ENCODE measurements around the gene MACO1.
"Not testable (repeated sequence)": the region's sequence is repeated elsewhere in the genome, so short reads cannot be mapped to it uniquely, and the experiment has no call there.

Gene MACO1, protein sequence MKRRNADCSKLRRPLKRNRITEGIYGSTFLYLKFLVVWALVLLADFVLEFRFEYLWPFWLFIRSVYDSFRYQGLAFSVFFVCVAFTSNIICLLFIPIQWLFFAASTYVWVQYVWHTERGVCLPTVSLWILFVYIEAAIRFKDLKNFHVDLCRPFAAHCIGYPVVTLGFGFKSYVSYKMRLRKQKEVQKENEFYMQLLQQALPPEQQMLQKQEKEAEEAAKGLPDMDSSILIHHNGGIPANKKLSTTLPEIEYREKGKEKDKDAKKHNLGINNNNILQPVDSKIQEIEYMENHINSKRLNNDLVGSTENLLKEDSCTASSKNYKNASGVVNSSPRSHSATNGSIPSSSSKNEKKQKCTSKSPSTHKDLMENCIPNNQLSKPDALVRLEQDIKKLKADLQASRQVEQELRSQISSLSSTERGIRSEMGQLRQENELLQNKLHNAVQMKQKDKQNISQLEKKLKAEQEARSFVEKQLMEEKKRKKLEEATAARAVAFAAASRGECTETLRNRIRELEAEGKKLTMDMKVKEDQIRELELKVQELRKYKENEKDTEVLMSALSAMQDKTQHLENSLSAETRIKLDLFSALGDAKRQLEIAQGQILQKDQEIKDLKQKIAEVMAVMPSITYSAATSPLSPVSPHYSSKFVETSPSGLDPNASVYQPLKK

DNA sequence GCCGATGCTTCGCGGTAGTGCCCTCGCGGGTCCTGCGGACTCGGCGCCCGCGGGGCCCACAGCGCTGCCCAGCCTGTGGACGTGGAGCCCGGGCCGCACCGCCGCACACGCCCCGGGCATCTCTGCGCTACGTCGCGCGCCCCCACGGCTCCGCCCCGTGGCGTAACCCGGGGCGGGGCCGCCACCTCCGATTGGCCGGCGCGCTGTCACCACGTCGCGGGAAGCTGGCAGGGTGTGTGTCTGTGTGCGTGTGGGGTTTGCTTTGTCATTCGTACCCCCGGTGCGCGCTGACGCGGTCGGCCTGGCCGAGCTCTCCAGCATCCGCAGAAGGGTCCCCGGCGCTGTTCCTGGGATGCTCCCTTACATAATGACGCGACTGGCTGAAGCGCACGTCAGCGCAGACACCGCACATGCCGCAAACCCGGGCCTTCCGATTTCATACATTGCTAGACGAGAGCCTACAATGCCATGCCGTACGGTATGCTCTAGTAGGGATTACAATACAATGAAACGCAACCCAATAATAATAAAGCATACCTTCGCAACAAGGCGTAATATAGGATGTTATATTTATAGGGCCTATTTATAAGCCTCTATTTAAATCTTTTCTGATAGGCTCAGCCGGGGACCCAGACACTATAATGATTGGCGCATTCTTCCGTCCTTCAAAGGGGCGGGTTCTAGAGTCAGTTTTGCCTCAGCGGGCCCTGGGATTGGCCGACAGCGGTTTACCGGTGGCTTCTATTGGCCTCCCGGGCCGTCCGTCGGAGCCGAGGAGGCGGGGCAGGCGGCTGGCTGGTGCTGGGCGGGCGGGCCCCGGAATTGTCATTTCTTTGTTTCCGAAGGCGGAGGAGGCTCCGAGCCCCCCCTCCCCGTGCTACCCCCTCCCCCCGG lies at the start of gene MACO1:
MACO1 (plus strand) TSS at position 825 of the 894 bp plus-strand sequence. CDS start 202 bp downstream, outside the sequence.
- peak; percentile 97 for DNase-seq (ENCODE audit: low spot score)

GRCh38 chr1:25382543-25382942 lies 48.2 kb upstream of the MACO1 start:
- DNase-seq (ENCODE audit: low spot score), result not testable (repeated sequence)

DNA sequence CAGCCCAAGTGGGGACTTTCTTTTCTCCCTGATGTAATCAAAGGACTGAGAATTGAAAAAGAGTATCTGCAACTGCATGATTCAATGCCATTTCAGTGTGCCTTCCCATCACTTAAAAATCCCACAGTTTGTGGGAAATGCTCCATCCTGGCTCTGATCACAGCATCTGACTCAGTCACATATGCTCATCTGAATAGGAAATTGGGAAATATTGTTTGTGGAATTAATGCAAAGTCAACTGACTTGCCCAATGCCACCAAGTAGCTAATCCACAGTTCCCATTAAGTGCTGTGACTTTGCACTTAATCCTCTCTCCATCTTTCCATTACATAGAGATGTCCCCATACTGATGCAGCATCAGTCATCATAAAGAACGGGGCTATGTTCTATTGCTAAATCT lies 47.6 kb upstream of the MACO1 start:
- DNase-seq (ENCODE audit: low spot score), result not testable (repeated sequence)

DNA sequence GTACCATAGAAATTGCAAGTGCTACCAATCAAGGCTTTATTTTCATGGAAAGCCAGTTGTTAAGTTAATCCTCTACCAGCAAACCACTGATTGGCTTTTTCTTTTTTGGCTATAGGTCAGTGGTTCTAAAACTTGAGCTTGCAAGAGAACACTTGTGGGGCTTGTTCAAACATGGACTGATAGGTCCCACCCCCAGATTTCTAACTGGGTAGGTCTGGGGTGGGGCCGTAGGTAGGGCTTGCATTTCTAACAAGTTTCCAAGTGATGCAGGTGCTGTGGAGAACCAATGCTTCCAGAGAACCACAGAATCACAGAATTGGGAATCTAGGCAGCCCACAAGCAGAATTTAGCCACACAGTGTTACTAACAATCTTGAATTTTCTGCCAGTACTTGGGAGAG lies 46.8 kb upstream of the MACO1 start:
- not testable (repeated sequence) for DNase-seq (ENCODE audit: low spot score)

DNA sequence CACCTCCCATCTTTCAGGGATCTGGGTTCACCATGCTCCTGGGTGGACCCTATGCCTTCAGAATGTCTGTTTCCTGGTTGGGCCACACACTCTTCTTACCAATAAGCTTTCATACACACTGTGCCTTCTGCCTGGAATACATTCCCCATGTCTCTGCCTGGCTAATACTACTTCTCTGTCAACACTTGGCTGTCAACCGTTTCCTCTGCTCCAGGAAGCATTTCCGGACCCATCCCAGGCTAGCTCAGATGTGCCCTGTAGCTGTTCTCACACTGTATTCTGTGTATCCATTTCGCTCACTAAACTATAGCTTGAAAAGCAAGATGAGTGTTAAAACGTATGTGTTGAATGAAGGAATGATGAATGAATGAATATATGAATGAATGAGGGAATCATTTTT lies 43.6 kb upstream of the MACO1 start:
- not testable (repeated sequence) for DNase-seq (ENCODE audit: low spot score)

DNA sequence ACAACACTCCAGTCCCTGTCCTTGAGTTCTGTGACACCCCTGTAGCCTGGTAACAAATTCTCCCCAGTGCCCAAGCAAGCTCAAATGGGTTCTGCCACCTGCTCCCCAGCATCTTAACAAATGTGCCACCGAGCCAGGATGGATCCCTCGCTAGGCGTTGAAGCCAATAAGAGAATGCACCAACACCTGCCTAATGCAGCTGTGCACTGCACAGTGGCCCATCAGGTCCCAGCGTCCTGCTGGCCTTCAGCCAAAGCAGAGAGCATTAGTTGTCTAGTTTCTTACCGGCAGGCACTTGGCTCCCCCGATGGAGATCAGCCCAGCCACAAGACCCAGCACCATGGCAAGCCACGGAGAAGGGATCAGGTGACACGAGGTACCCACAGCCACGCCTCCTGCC lies 42.0 kb upstream of the MACO1 start:
- DNase-seq (ENCODE audit: low spot score), result not testable (repeated sequence)

DNA sequence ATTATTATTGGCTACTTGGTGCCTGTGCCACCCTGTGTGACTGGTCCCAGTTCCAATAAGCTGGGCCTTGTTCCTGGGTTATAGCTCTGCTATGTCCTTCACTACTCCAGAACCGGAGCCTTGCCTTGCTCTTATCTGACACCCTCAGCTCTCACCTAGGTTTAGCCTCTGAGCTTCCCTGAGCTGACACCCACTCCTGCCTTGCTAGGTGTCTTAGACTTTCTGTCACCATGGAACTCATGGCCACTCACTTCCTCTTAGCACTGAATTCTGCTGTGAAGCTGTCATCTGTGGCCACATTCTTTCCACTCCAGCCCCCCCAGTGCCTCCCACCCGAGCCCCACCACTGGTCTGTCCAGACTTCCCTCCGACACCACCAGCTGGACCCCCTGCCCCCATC lies 41.0 kb upstream of the MACO1 start:
- not testable (repeated sequence) for DNase-seq (ENCODE audit: low spot score)

GRCh38 chr1:25392841-25393240 lies 37.9 kb upstream of the MACO1 start:
- no peak for DNase-seq (ENCODE audit: low spot score)

DNA sequence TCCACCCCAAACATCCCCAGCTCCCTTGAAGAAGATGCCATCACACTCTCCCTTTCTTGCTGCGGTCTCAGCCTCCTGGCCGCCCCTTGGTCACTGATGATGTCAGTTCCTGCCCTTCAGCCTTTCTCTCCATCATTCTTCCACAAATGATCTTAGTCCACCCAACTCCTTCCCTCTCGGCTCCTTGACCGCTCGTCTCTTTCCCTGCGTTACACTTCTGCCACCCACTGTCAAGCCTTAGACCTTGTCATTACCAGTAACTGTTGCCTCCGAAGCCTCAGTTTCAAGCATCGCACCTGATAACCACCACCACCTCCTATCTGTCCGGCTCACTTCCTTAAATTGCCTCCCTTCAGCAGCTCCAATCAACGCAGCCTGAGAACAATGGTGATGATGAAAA lies 33.1 kb upstream of the MACO1 start:
- not testable (repeated sequence) for DNase-seq (ENCODE audit: low spot score)

DNA sequence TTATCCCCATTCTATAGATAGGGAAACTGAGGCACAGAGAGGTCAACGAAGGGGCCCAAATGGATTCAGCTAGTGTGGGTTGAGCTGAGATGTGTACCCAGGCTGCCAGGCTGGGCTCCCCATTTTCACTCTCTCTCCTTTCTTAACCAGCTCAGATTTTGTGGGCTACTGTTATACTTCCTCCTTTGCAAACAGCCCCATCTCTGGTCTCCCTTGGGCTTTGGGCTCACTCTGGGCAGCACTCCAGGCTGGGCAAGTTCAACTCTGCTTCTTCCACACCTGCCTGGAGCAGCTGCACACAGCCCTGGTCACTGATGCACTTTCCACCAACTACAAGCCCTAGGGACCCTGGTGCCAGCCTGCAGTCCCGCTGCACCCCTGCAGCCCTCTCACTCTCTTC lies 32.6 kb upstream of the MACO1 start:
- DNase-seq (ENCODE audit: low spot score), result not testable (repeated sequence)

DNA sequence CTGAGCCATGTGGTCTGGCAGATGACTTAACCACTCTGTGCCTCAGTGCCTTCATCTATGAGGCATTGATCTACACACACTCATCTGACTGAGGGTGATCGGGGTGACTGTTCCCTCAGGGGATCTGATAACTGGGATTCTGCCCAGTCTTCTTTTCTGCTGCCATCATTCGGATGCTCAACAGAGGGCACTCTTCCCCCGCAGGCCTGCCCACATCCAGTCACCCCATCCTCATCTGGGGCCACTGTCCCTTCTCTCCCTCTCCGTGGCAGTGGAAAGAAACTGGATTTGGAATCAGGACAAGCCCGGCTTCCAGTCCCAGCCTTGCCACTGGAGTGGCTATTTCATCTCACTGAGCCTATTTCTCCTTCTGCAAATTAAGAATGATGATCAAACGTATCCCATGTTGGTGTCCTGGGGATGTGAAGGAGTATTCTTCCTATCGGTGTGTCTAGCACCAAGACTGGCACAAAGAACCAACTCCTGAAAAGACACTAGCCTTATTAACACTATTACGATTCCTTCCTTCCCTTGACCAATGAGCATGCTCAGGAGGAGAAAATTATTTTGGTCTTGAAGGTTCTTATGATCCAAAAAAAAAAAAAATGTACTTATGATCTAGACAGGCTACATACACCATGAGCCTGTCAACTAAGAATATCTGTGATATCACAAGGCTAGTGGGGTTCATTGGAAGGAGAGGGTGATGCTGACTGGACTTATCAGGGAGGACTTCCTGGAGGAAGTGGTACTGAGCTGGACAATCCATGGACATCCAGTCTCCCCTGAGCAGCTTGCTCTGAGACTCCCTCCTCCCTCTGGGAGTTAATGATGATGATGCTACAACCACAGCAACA lies 27.5 kb upstream of the MACO1 start:
- not testable (repeated sequence) for DNase-seq (ENCODE audit: low spot score)

DNA sequence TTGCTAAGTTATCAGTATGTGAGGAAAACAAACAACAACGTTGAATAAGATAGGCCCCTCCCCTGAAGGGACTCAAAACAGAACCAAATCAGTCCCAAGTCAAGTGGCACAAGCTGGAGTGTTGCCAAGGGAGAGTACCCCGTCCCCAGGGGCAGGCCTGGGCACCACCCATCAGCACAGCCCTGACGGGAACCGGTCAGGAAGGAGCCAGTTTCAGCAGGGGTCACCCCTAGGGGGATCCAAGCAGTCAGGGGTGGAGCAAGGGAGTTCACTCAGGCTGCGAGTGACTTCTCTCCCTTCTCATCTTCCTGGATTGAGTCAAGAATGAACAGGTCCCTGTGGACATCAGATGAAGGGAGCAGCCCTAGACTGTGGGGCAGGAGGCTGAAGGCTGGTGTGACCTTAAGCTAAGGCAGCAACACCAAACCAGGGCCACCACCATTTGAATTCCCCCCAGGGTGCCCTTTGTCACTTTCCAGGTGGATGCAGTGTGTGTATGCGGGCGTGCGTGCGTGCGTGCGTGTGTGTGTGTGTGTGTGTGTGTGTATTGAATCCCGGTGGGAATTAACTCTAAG lies 24.9 kb upstream of the MACO1 start:
- not testable (repeated sequence) for DNase-seq (ENCODE audit: low spot score)

GRCh38 chr1:25409641-25410427 lies 20.9 kb upstream of the MACO1 start:
- not testable (repeated sequence) for DNase-seq (ENCODE audit: low spot score)

GRCh38 chr1:25412872-25413623 lies 17.6 kb upstream of the MACO1 start:
- not testable (repeated sequence) for DNase-seq (ENCODE audit: low spot score)

DNA sequence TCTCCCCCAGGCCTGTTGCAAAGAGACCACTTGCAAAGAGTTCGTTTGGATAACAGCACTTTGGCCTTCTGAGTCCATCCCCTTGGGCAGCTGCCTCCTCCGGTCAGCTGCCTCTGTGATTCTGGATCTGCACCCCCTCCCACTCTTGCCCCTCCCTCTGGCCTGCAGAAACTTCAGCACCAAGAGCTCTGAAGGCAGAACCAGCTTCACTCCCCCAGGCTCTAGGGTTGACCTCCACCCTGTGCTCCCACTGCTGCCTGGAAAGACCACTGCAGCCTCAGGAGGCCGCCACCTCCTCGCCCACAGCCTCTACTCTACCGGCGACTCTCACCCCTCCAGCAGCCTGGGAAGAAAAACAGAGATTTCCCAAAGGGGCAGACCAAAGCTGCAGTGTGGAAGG lies 16.5 kb upstream of the MACO1 start:
- not testable (repeated sequence) for DNase-seq (ENCODE audit: low spot score)

DNA sequence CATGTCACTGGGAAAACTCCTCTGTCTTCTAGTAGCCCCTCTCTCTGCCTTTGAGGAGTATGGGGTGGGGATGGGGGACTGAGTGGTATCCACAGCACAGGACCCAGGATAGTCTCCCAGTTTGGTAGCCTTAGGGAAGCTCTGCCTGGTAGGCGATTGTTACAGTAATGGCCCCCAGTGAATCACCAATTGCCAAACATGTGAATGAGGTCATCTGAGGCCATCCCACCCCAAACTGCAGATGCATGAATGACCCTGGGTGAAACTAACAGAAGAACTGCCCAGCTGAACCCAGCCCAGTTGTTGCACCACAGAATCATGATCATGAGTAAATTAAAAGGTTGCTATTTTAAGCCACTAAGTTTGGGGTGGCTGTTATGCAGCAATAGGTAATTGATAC lies 16.1 kb upstream of the MACO1 start:
- not testable (repeated sequence) for DNase-seq (ENCODE audit: low spot score)

- DNase-seq (ENCODE audit: low spot score), result not testable (repeated sequence)
Measured at GRCh38 chr1:25417280-25417679, 13.4 kb upstream of the MACO1 start.

DNA sequence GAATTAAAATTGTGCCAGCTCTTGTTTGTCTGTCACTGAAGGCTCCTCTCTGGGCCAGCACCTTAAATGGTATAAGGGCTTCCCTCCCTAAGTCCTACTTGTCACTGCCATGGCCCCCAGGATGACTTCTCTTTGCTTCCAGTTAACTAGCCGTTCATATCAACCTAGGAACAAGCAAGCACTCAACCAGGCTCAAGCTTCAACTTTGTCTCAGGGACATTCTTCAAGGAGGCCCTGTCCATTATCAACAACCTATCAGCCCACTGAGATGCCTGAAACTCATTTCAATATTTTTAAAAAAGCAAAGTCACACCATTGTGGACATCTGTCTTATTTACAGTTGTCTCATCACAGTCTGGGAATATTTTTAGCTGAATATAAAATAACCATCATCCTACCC lies 11.4 kb upstream of the MACO1 start:
- DNase-seq (ENCODE audit: low spot score), result not testable (repeated sequence)

- not testable (repeated sequence) for DNase-seq (ENCODE audit: low spot score)
Measured at GRCh38 chr1:25420715-25421114, 10.0 kb upstream of the MACO1 start, which contains the start of gene RHCE. Gene RHCE, minus strand, starts transcription at chr1:25420825. Its CDS starts 39 bp downstream, at chr1:25420786.
